ENCODE results near the gene EFNB1. TPM values are rescaled to one million over a fixed set of nuclear protein-coding genes. Genes with fewer than 3 reads are reported as not detected.

Gene EFNB1
- total and polyA plus RNA-seq, 2 of the 4 experiments (the other 2 are of a cell fraction) = 17.9 to 26.8 TPM

DNA sequence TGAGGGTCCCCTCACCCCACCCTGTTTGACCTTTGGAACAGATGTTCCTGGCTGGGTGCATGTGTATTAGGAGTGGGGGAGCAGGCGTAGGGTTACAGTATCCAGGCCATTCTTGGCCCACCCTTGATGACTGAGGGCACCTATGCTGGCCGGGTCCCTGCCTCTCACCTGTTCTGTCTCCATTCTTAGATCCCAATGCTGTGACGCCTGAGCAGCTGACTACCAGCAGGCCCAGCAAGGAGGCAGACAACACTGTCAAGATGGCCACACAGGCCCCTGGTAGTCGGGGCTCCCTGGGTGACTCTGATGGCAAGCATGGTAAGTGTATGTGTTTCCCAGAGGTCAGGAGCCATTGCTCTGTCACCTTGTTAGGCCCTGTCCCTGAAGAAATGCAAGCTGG lies 10.9 kb downstream of the EFNB1 start:
- H3K9me3 ChIP-seq (ENCODE audit: control insufficient read depth, insufficient read depth, low read length) = no peaks in the 10 kb centered on the region
- no peak overlapping the region for H2BK5ac ChIP-seq (ENCODE audit: low read depth, low read length, poor library complexity, severe bottlenecking)
- H2BK120ac ChIP-seq (ENCODE audit: low read depth, low read length) = no peak overlapping the region
- no peaks in the 10 kb centered on the region; the same call in 1 of the 2 replicates for H3K27me3 ChIP-seq (ENCODE audit: control insufficient read depth, insufficient read depth, low read length)
- peaks cover 28% of the 10 kb centered on the region for H4K20me1 ChIP-seq (ENCODE audit: insufficient read depth, low read length)
- H2BK15ac ChIP-seq (ENCODE audit: low read depth, low read length) = no peak overlapping the region
- TF ChIP-seq CEBPB (IDR thresholded peaks at IDR 0.05; ENCODE audit: low read depth, low read length) = no peak
- TF ChIP-seq RAD21 (IDR thresholded peaks at IDR 0.05; ENCODE audit: low read length) = no peak
- TF ChIP-seq NFE2L2 (IDR thresholded peaks at IDR 0.05; ENCODE audit: low read depth, low read length) = no peak
- TF ChIP-seq CHD1 (IDR thresholded peaks at IDR 0.05; ENCODE audit: low read depth, low read length) = no peak
- no peak for TF ChIP-seq BHLHE40 (IDR thresholded peaks at IDR 0.05; ENCODE audit: low read depth, low read length)
- TF ChIP-seq, protein P1, sequence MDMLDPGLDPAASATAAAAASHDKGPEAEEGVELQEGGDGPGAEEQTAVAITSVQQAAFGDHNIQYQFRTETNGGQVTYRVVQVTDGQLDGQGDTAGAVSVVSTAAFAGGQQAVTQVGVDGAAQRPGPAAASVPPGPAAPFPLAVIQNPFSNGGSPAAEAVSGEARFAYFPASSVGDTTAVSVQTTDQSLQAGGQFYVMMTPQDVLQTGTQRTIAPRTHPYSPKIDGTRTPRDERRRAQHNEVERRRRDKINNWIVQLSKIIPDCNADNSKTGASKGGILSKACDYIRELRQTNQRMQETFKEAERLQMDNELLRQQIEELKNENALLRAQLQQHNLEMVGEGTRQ (IDR thresholded peaks at IDR 0.05; ENCODE audit: low read depth, low read length) = no peak
- no peak overlapping the region for H4K5ac ChIP-seq (ENCODE audit: low read depth, low read length)
- no TSS peak for BruUV-seq (replicated peaks)
- dilution Hi-C loops (cut with HindIII; ENCODE audit: low sequenced_read_pairs, unreplicated experiment) (no loop called here), in situ Hi-C loops (cut with MboI; ENCODE audit: low sequenced_read_pairs) (loop anchor here (25.0 kb wide), 1 partner anchor 198 kb away; no protein-coding TSS in a partner anchor), intact Hi-C loops (cut with micrococcal nuclease) (loop anchor here (10.0 kb wide), 1 partner anchor 95 kb away; no protein-coding TSS in a partner anchor)
- no peak overlapping the region for H2AK9ac ChIP-seq (replicated peaks; ENCODE audit: low read depth, low read length, poor library complexity)
- no peak overlapping the region for H3K23ac ChIP-seq (ENCODE audit: low read depth, low read length)
- CTCF ChIA-PET = no interaction called here
- H3K36me3 ChIP-seq (ENCODE audit: control insufficient read depth, insufficient read depth, low read length) = peaks cover 22% of the 10 kb centered on the region; the same call in 1 of the 2 replicates
- peak overlapping the region; percentile 39 for H2AFZ ChIP-seq (replicated peaks; ENCODE audit: low read length, poor library complexity)
- DNase-seq = no peak
- POLR2A ChIA-PET (ENCODE audit: unreplicated experiment) = no interaction called here
- H3K4me2 ChIP-seq (ENCODE audit: low read depth, low read length) = no peak overlapping the region
- H3K4ac ChIP-seq (ENCODE audit: low read depth, low read length) = no peak overlapping the region
- H4K8ac ChIP-seq (ENCODE audit: low read depth in 2 of 2, low read length in 2 of 2) = no peak overlapping the region
- no peak overlapping the region for H3K18ac ChIP-seq (ENCODE audit: low read depth, low read length)
- H3K9ac ChIP-seq (ENCODE audit: low read depth, low read length) = no peak overlapping the region
- H4K91ac ChIP-seq (ENCODE audit: insufficient read depth, low read depth, low read length) = no peak overlapping the region
- peaks cover 0 to 25% of the 10 kb centered on the region in 2 experiments; a peak in 2 of 4 replicates for H3K79me1 ChIP-seq (ENCODE audit: low read depth in 1 of 2, low read length in 2 of 2)
- no peak overlapping the region for H3K56ac ChIP-seq (ENCODE audit: extremely low read depth, insufficient read depth, low read length)
- H3K4me3 ChIP-seq (ENCODE audit: insufficient read depth, low read depth, low read length) = no peak overlapping the region
- no peak overlapping the region for H2AK5ac ChIP-seq (ENCODE audit: low read depth, low read length)
- peaks cover 5% of the 10 kb centered on the region; the same call in 1 of the 2 replicates for H3K9me1 ChIP-seq (ENCODE audit: insufficient read depth, low read length)
- no peak overlapping the region for H3K14ac ChIP-seq (replicated peaks; ENCODE audit: low read depth, low read length)
- H2BK20ac ChIP-seq (ENCODE audit: low read depth, low read length) = no peak overlapping the region
- 60% methylated on average over 1 of the region's 4 CpGs; no CpG with 5 or more reads in 1 of the 2 experiments for WGBS, 2 experiments (ENCODE audit: extremely low coverage in 2 of 2, insufficient read length in 1 of 2)
- H3K4me1 ChIP-seq (ENCODE audit: control insufficient read depth, insufficient read depth, low read length) = peaks cover 3% of the 10 kb centered on the region; the same call in 1 of the 2 replicates
- H3K27ac ChIP-seq (ENCODE audit: insufficient read depth, low read length) = no peak overlapping the region
- ATAC-seq (ENCODE audit: low read depth) = no peak
